ENCODE measurements around the gene IPO8. TPM values are rescaled to one million over a fixed set of nuclear protein-coding genes. Genes with fewer than 3 reads are reported as not detected.
A peak's percentile ranks its signal among the peaks of the same experiment; 100 is the strongest.
"Not testable (repeated sequence)": the region's sequence is repeated elsewhere in the genome, so short reads cannot be mapped to it uniquely, and the experiment has no call there.

Gene IPO8
- total RNA-seq, 1 donor from 2014 or later, result 44.3 TPM

- no peak for DNase-seq (ENCODE audit: low read depth, low spot score)
Observed at GRCh38 chr12:30691122-30691879, 4.4 kb downstream of the IPO8 start.

DNA sequence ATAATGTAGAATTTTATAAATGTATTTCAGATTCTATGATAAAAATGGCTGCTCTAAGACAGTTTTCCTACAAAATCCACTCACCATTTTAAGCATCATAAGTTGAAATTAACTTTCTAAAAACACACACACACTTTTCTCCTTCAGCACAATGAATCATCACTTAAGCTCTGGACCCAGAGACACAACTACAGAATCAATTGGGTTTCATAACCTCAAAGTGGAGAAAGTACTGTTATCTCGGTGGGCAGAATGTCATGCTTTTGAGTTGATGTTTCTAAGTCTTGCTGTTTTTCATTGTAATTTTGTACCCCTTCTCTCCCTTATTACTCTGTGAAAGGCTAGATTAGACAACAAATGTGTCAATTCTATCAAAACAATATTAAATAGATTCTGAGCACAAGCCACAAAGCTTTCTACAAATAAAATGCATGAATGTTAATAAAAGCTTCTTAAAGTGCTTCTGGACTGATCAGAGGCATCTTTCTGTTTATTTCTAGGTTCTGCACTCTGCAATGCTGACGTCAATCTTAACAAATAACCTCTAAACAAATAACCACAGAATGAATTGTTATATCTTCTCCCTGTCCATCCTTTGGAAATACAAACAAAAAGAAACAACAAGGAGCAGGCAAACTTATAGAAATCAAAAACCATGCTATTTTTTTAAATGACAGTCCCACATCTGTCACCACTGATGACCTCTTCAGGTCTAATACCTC, 8.2 kb downstream of the IPO8 start:
- DNase-seq (ENCODE audit: low read depth, low spot score), result no peak

- DNase-seq (ENCODE audit: low read depth, low spot score), result no peak
Observed at GRCh38 chr12:30679241-30679640, 16.4 kb downstream of the IPO8 start.

- no peak for DNase-seq (ENCODE audit: low read depth, low spot score)
Observed at GRCh38 chr12:30678221-30678620, 17.4 kb downstream of the IPO8 start.

GRCh38 chr12:30661210-30661609, 34.5 kb downstream of the IPO8 start:
- no peak for DNase-seq (ENCODE audit: low read depth, low spot score)

- no peak for DNase-seq (ENCODE audit: low read depth, low spot score)
Observed at GRCh38 chr12:30652034-30652696, 43.5 kb downstream of the IPO8 start.

DNA sequence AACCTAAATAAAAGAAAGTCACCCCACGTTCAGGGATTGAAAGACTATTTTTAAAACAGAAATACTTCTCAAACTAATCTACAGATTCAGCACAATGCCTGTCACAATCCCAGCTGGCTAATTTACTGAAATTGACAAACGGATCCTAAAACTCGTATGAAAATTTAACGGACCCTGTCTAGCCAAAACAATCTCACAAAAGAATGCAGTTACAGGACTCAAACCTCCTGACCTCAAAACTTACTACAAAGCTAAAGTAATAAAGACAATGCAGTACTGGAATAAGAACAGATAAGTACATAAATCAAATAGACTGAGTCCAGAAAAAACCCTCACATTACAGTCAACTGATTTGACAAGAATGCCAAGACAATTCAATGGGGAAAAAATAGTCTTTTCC, 48.8 kb downstream of the IPO8 start:
- no peak for DNase-seq (ENCODE audit: low read depth, low spot score)

- DNase-seq (ENCODE audit: low read depth, low spot score), result no peak
Observed at GRCh38 chr12:30643366-30643765, 52.3 kb downstream of the IPO8 start.

GRCh38 chr12:30640392-30640791, 55.3 kb downstream of the IPO8 start:
- no peak for DNase-seq (ENCODE audit: low read depth, low spot score)

DNA sequence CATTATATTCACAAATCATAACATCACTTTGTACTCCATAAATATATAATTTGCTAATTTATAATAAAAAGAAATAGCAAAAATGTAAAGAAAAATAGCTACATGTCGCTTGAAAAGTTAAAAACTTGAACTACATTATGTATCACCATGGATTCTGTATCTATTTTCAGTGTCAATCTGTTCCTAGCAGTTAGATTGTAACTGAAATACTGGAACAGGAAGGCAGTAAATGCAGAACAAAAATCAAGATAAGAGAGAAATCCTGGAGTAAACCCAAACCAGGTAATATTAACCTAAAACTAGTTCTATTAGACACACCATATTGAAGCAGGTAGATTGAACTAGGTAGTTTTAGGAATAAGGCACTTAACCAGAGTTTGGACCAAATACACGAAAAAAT, 60.3 kb downstream of the IPO8 start:
- DNase-seq (ENCODE audit: low read depth, low spot score), result no peak

DNA sequence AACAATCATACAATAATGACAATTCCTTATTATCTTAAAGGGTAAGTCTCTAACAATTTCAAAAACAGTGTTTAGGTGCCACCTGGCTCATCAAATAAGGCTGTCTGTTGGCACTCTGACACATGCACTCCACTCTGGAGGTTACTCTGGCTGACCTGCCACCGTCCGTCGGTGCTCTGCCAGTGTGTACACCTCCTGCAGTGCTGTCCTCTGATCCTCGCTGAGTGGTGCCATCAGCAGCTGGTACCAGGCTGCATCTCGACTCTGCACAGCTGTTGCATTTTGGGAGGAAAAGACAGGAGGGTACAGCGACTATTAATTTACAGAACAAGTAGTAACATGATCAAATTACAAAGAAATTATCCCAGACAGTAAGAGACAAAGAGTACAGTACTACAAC, 63.9 kb downstream of the IPO8 start:
- DNase-seq (ENCODE audit: low read depth, low spot score), result no peak

GRCh38 chr12:30630979-30631285, 64.7 kb downstream of the IPO8 start:
- no peak for DNase-seq (ENCODE audit: low read depth, low spot score)

GRCh38 chr12:30630076-30630978, 65.3 kb downstream of the IPO8 start:
- no peak for DNase-seq (ENCODE audit: low read depth, low spot score)

- DNase-seq (ENCODE audit: low read depth, low spot score), result no peak
Observed at GRCh38 chr12:30626847-30627246, 68.8 kb downstream of the IPO8 start.

GRCh38 chr12:30624009-30624408, 71.7 kb downstream of the IPO8 start:
- no peak for DNase-seq (ENCODE audit: low read depth, low spot score)

DNA sequence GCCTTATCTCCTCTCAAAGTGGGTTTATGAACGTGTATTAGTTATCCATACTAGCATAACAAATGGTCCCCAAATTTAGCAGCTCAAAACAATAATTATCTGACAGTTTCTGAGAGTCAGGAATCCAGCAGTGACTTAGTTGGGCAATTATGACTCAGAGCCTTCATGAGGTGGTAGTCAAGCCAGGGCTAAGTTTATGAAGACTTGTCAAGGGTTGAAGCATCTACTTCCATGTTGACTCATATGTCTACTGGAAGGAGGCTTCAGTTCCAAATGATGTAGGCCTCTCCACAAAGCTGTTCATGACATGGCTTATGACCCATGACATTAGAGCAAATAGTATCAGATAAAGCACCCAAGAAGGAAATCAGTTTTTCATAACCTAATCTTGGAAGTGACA, 73.2 kb downstream of the IPO8 start:
- no peak for DNase-seq (ENCODE audit: low read depth, low spot score)

DNA sequence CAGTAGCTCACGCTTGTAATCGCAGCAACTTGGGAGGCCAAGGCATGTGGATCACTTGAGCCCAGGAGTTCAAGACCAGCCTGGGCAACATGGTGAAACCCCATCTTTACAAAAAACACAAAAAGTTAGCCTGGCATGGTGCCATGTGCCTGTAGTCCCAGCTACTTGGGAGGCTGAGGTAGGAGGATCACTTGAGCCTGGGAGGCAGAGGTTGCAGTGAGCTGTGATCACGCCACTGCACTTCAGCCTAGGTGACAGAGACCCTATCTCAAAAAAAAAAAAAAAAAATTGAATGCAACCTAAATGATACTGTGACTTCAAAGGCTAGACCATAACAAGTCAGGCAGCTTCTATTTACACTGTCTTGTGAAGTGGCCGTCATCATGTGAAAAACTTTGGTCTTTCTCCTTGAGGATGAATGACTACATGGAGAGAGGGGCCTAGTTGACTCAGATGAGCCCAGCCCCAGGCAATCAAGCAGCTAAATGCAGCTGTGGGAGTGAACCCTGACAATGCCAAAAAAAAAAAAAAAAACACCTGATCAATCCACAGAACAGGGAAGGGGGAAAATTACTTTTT, 73.9 kb downstream of the IPO8 start:
- not testable (repeated sequence) for DNase-seq (ENCODE audit: low read depth, low spot score)

DNA sequence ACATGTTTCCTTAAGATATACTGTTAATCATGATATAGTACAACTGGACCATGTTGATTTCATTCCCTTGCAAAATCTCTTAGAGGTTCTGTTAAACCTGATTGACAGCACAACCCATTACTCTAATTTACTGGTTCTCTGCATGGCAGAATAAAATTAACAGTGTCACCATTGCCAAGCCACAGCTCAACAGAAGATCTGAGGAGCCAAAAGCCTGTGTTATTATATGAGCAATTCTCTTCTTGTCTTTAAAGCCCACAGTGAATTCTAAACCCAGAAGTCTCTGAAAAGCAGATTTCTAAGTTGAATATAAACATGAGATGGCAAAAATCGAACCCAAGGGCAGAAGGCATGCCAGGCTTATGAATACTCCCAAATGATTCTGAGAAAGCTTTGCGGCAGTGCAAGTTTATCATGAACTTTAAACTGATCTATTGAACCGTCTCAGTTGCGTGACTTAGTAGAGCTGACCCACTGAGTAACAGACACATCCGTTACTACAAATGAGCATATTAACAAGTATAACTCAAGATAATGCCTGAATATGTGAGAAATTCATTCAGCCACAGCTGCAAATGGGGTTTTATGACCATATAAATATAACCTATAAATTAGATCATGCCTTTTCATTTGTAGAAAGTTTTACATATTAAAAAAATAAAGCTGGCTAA, 78.2 kb downstream of the IPO8 start:
- no peak for DNase-seq (ENCODE audit: low read depth, low spot score)

GRCh38 chr12:30614031-30614430, 81.6 kb downstream of the IPO8 start:
- no peak for DNase-seq (ENCODE audit: low read depth, low spot score)

- DNase-seq (ENCODE audit: low read depth, low spot score), result peak; percentile 82
Observed at GRCh38 chr12:30613119-30613830, 82.4 kb downstream of the IPO8 start.

Data from pulmonary artery endothelial cell (primary cell).